Measurements from ENCODE around the gene DCANP1. TPM values are rescaled to one million over a fixed set of nuclear protein-coding genes. Genes with fewer than 3 reads are reported as not detected.

Gene DCANP1
- total and polyA plus RNA-seq, 2 donors (not counting 1 experiment from before 2014, with no cell fraction given): not detected

DNA sequence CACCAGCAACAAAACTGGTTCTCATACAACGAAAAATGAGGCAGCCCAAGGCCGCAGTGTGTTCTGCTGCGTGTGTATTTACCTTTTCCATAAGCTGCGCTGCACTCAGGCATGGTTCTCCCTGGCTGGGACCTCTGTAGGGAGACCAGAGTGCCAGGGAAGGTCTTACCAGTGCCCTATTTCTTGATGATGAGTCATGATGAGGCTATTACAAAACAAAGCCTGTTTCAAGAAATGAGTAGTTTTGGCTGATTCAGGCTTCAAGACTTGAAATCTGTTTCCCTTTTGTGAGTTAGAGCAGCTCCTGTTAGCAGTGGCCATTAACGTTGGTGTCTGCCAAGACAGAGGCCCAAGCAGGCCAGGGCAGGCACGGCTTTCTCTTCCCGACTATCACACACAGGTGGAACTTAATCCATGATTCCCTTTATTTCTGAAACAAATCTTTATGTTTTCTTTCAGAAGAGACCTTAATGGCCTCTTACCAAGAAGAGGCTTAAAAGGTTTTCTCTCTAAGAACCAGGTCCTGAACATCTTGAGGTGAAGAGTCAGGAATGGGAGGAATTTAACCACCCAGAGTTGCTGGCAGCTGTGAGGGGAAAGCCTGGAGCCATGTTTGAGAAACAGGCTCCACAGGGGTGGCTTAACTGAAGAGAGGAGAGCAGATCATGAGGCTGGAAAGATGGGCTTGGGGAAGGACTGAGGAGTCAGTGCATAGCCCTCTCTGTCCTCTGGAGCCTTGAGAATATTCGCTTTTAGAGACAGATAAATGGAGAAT lies 46.4 kb upstream of the DCANP1 start:
- Histone ChIP-seq H3K4me3 (replicated peaks in 1 of 4; ENCODE audit: control extremely low read depth in 1 of 4, insufficient read depth in 1 of 4, low read depth in 3 of 4, low read length in 4 of 4) (no peak overlapping the region), H3K9me3 (ENCODE audit: control insufficient read depth, insufficient read depth, low read depth, low read length) (no peaks in the 10 kb centered on the region), H3K79me2 (ENCODE audit: control insufficient read depth, insufficient read depth, low read length) (no peaks in the 10 kb centered on the region), H3K36me3 (ENCODE audit: control insufficient read depth, insufficient read depth, low read length) (no peaks in the 10 kb centered on the region), H3K27ac (ENCODE audit: insufficient read depth, low read length) (peak overlapping the region; percentile 56), H3K27me3 (ENCODE audit: control insufficient read depth, insufficient read depth, low read length) (no peaks in the 10 kb centered on the region), H3K4me1 (ENCODE audit: control insufficient read depth, extremely low read depth, insufficient read depth, low read length) (peaks cover 11% of the 10 kb centered on the region), H4K20me1 (ENCODE audit: control insufficient read depth, extremely low read depth, insufficient read depth, low read length) (no peaks in the 10 kb centered on the region), H3K4me2 (ENCODE audit: extremely low read depth, insufficient read depth, low read length) (peak overlapping the region; percentile 1), H2AFZ (ENCODE audit: low read length) (peak overlapping the region; percentile 35), H3K9ac (ENCODE audit: insufficient read depth, low read length) (no peak overlapping the region)
- peak; percentile 90 to 92 for DNase-seq (ENCODE audit: low read depth in 2 of 2)
- TF ChIP-seq, protein P1, sequence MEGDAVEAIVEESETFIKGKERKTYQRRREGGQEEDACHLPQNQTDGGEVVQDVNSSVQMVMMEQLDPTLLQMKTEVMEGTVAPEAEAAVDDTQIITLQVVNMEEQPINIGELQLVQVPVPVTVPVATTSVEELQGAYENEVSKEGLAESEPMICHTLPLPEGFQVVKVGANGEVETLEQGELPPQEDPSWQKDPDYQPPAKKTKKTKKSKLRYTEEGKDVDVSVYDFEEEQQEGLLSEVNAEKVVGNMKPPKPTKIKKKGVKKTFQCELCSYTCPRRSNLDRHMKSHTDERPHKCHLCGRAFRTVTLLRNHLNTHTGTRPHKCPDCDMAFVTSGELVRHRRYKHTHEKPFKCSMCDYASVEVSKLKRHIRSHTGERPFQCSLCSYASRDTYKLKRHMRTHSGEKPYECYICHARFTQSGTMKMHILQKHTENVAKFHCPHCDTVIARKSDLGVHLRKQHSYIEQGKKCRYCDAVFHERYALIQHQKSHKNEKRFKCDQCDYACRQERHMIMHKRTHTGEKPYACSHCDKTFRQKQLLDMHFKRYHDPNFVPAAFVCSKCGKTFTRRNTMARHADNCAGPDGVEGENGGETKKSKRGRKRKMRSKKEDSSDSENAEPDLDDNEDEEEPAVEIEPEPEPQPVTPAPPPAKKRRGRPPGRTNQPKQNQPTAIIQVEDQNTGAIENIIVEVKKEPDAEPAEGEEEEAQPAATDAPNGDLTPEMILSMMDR (conservative IDR thresholded peaks at IDR 0.05 in 1 of 2, IDR thresholded peaks at IDR 0.05 in 1 of 2; ENCODE audit: low read depth in 1 of 2, low read length in 2 of 2): no peak
- TF ChIP-seq EZH2 (IDR thresholded peaks at IDR 0.05; ENCODE audit: low read length, missing control alignments): no peak

DNA sequence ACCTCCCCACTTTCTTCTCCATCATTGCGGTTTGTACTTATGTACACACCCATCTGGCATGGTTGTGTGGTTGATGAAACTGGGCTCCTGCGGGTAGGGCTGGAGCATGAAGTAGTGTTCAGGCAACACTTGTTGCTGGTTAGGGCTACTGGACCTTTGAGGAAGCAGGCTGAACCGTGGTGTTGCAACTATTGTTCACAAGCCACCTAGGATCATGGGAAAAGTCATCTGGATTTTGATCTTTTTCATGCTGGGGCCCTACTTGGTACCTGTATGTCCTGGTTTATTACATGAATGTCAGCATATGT lies 45.1 kb upstream of the DCANP1 start:
- H3K79me2 ChIP-seq (ENCODE audit: control insufficient read depth, insufficient read depth, low read length): no peaks in the 10 kb centered on the region
- H3K4me3 ChIP-seq (replicated peaks in 1 of 4; ENCODE audit: control extremely low read depth in 1 of 4, insufficient read depth in 1 of 4, low read depth in 3 of 4, low read length in 4 of 4): no peak overlapping the region
- no peaks in the 10 kb centered on the region for H3K36me3 ChIP-seq (ENCODE audit: control insufficient read depth, insufficient read depth, low read length)
- peaks cover 12% of the 10 kb centered on the region for H3K4me1 ChIP-seq (ENCODE audit: control insufficient read depth, extremely low read depth, insufficient read depth, low read length)
- H3K4me2 ChIP-seq (ENCODE audit: extremely low read depth, insufficient read depth, low read length): no peak overlapping the region
- H2AFZ ChIP-seq (ENCODE audit: low read length): no peak overlapping the region
- H3K9me3 ChIP-seq (ENCODE audit: control insufficient read depth, insufficient read depth, low read depth, low read length): no peaks in the 10 kb centered on the region
- no peak overlapping the region for H3K9ac ChIP-seq (ENCODE audit: insufficient read depth, low read length)
- H3K27ac ChIP-seq (ENCODE audit: insufficient read depth, low read length): no peak overlapping the region
- DNase-seq (ENCODE audit: low read depth in 2 of 2): no peak
- no peaks in the 10 kb centered on the region for H3K27me3 ChIP-seq (ENCODE audit: control insufficient read depth, insufficient read depth, low read length)
- H4K20me1 ChIP-seq (ENCODE audit: control insufficient read depth, extremely low read depth, insufficient read depth, low read length): no peaks in the 10 kb centered on the region
- TF ChIP-seq, protein P1 (conservative IDR thresholded peaks at IDR 0.05 in 1 of 2, IDR thresholded peaks at IDR 0.05 in 1 of 2; ENCODE audit: low read depth in 1 of 2, low read length in 2 of 2): no peak
- TF ChIP-seq EZH2 (IDR thresholded peaks at IDR 0.05; ENCODE audit: low read length, missing control alignments): no peak

DNA sequence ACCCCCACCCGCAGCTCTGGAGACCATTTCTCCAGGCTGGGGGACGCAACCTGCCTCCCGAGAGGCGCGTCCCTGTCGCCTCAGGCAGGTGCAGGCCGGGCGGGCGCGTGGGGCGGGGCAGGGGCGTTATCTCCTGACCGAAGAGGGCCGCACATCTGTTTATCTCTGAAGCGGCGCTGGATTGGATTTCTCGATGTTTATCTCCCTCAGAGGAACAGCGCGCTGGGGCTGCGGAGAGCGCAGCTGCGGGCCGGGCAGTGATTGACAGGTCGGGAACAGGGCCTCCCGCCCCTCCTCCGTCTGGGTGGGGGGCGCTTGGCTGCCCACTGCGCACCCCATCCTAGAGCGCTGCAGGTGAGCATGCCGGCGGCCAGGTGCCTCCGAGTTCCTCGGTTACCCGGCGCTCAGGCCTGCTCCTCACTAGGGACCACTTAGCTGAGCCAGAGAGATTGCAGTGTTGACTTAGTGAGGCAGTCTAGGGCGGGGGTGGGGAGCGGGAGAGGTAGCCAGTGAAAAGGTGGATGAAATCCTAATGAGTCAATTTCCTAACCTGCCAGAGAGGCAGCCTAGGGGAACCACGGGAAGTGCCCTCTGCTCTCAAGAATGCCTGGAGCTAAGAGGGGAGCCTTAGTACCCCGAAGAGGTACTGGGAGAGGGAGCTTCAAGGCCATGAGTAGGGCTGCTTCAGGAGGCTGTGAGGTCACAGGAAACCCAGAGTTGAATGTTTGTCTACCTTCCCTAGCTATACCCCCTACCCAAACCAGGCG lies 44.6 kb upstream of the DCANP1 start:
- Histone ChIP-seq H3K79me2 (ENCODE audit: control insufficient read depth, insufficient read depth, low read length) (no peaks in the 10 kb centered on the region), H2AFZ (ENCODE audit: low read length) (no peak overlapping the region), H3K4me1 (ENCODE audit: control insufficient read depth, extremely low read depth, insufficient read depth, low read length) (peaks cover 12% of the 10 kb centered on the region), H3K4me2 (ENCODE audit: extremely low read depth, insufficient read depth, low read length) (no peak overlapping the region), H3K36me3 (ENCODE audit: control insufficient read depth, insufficient read depth, low read length) (no peaks in the 10 kb centered on the region), H3K27me3 (ENCODE audit: control insufficient read depth, insufficient read depth, low read length) (no peaks in the 10 kb centered on the region), H4K20me1 (ENCODE audit: control insufficient read depth, extremely low read depth, insufficient read depth, low read length) (no peaks in the 10 kb centered on the region), H3K4me3 (replicated peaks in 1 of 4; ENCODE audit: control extremely low read depth in 1 of 4, insufficient read depth in 1 of 4, low read depth in 3 of 4, low read length in 4 of 4) (no peak overlapping the region), H3K27ac (ENCODE audit: insufficient read depth, low read length) (no peak overlapping the region), H3K9ac (ENCODE audit: insufficient read depth, low read length) (no peak overlapping the region), H3K9me3 (ENCODE audit: control insufficient read depth, insufficient read depth, low read depth, low read length) (no peaks in the 10 kb centered on the region)
- no peak for DNase-seq (ENCODE audit: low read depth in 2 of 2)
- TF ChIP-seq EZH2 (IDR thresholded peaks at IDR 0.05; ENCODE audit: low read length, missing control alignments): no peak
- TF ChIP-seq, protein P1 (conservative IDR thresholded peaks at IDR 0.05 in 1 of 2, IDR thresholded peaks at IDR 0.05 in 1 of 2; ENCODE audit: low read depth in 1 of 2, low read length in 2 of 2): no peak

Measured in fibroblast of lung (primary cell).